Spleen (tissue), 7 donors: ENCODE measurements around the gene SIGLEC11.
"Not testable (repeated sequence)": the region's sequence is repeated elsewhere in the genome, so short reads cannot be mapped to it uniquely, and the experiment has no call there.

Experiments used
- CTCF ChIP-seq, 11 experiments: fragments of 200-600 bp in 7 of 11; fragments of 450-650 bp in 4 of 11; sonication (generic) in 4 of 11; IDR thresholded peaks in 8 of 11; conservative IDR thresholded peaks in 3 of 11; 1 replicate in 7 of 11; 2 replicates in 4 of 11; pipeline versions ENCODE4 v1.4.0 to v1.8.0; 2016 to 2021; ENCODE audit warnings: antibody characterized with exemption in 11 of 11, inconsistent platforms in 4 of 11, mild to moderate bottlenecking in 1 of 11
- POLR2AphosphoS5 ChIP-seq, 3 donors: sonication (generic); formaldehyde crosslinking; IDR thresholded peaks; one replicate each; pipeline ENCODE4 v1.5.1; 2017; ENCODE audit warnings: antibody characterized with exemption in 3 of 3
- donor health status: DM: no; HTN: no; CAD: no; lungs with moderate emphysema.
- donor health status: DM: no; HTN: no; CAD: no.
- donor health status: DM: no; HTN: no; CAD: no.

GRCh38 chr19:49969355-49969754 is 8.4 kb upstream of the SIGLEC11 start:
- TF ChIP-seq CTCF (IDR thresholded peaks at IDR 0.05 in 8 of 11, conservative IDR thresholded peaks at IDR 0.05 in 3 of 11); POLR2AphosphoS5 (IDR thresholded peaks at IDR 0.05): not testable (repeated sequence)
